ENCODE data around the gene TMEM39A.

TMEM39A gene

GRCh38 chr3:119382134-119382533 lies 81.3 kb downstream of the TMEM39A start:
- DNase-seq (ENCODE audit: insufficient read length) (no peak), FAIRE-seq (no peak)
- TF ChIP-seq POLR2A (IDR thresholded peaks at IDR 0.05; ENCODE audit: low read depth, low read length) = no peak
- TF ChIP-seq POLR2AphosphoS5 (IDR thresholded peaks at IDR 0.05; ENCODE audit: low read depth, low read length) = no peak
- TF ChIP-seq TAF1 (IDR thresholded peaks at IDR 0.05; ENCODE audit: borderline replicate concordance, low read depth, low read length) = no peak

DNA sequence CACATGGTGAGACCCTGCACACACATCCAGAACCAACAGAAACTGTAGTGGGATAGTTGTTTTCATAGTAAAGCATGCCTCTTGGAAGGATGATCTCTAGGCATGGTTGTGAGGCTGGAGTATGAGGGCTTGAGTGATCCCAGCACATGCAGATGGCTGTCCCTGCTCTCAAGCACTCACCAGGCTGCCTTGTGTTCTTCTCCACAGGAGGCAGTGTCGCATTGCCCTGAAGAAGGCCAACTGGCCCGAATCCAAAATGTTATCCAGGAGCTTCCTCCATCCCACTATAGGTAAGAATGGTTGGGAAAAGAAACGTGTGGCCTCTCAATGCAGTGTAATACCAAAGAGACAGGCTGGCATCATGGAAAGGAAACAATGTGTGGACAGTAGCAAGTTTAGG lies 82.7 kb downstream of the TMEM39A start:
- FAIRE-seq (peak; percentile 44), DNase-seq (ENCODE audit: insufficient read length) (no peak)
- TF ChIP-seq POLR2AphosphoS5 (IDR thresholded peaks at IDR 0.05; ENCODE audit: low read depth, low read length) (no peak), TAF1 (IDR thresholded peaks at IDR 0.05; ENCODE audit: borderline replicate concordance, low read depth, low read length) (no peak), POLR2A (IDR thresholded peaks at IDR 0.05; ENCODE audit: low read depth, low read length) (no peak)

All from GM12892 (cell line).